Glomerular visceral epithelial cell (primary cell): Measurements from ENCODE around the gene MAPK1.
"Not testable (repeated sequence)": the region's sequence is repeated elsewhere in the genome, so short reads cannot be mapped to it uniquely, and the experiment has no call there.

Source experiments
- DNase-seq: peaks from one replicate; pipeline ENCODE4 v3.0.0-alpha.2; 2016; ENCODE audit errors: extremely low spot score

Gene MAPK1

GRCh38 chr22:21882754-21883333 lies 15.4 kb upstream of the MAPK1 start:
- DNase-seq = not testable (repeated sequence)

GRCh38 chr22:21881841-21882753 lies 14.7 kb upstream of the MAPK1 start:
- DNase-seq = no peak

DNA sequence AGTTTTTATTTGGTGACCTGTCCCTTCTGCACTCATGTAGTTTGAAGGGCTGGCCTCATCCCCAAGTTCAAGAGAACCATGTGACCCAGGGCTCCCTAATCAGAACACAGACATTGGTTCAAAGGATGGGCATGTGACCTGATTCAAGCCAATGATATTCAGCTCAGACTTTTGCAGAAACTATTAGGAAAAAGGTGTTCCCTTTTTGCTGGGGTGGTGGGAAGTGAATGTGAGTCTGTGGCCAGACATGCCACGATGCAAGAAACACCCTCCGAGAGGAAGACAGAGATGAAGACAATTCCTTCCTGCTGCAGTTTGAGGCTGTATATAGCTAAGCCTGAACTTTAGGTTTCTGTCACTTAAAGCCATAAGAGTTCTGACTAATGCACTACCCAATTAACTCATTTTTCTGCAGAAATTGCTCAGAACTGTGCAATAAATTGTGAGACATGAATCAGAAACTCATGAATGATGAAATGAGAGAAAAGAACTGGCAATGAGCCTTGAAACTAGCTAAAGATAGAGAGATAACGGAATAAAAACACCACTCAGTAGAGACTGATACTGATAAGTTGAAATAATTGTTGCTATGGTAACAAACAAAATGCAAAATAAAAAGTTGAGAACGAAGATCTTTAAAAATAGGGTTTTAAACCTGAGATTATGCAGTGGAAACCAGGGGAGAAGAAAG lies 9.2 kb upstream of the MAPK1 start:
- DNase-seq = no peak

DNA sequence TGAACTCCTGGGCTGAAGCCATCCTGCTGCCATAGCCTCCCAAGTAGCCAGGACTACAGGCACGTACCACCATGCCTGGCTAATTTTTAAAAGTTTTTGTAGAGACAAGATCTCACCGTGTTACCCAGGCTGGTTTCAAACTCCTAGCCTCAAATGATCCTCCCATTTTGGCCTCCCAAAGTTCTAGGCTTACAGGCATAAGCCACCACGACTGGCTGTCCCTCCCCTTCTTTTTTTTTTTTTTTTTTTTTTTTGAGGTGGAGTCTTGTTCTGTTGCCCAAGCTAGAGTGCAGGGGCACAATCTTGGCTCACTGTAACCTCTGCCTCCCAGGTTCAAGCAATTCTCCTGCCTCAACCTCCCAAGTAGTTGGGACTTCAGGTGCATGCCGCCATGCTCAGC lies 7.5 kb upstream of the MAPK1 start:
- not testable (repeated sequence) for DNase-seq

DNA sequence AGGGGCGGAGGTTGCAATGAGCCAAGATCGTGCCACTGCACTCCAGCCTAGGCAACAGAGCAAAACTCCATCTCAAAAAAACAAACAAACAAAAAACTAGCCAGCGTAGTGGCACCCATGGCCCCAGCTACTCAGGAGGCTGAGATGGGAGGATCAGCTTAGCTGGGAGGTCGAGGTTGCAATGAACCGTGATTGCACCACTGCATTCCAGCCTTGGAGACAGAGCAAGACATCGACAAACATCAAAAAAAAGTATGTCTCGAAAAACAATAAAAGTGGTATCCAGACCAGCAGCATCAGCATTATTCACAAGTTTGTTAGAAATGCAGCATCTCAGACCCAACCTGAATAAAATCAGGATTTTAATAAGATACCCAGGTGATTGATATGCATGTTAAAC lies 6.2 kb upstream of the MAPK1 start:
- no peak for DNase-seq

DNA sequence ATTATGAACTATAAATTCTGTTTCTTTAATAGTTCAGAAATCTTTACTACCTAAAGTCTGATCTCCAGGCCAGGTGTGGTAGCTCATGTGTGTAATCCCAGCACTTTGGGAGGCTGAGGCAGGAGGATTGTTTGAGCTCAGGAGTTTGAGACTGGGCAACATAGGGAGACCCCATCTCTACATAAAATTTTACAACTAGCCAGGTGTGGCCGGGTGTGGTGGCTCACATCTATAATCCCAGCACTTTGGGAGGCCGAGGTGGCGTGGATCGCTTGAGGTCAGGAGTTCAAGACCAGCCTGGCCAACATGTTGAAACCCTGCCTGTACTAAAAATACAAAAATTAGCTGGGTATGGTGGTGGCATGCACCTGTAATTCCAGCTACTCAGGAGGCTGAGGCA lies 5.3 kb upstream of the MAPK1 start:
- DNase-seq = not testable (repeated sequence)

DNA sequence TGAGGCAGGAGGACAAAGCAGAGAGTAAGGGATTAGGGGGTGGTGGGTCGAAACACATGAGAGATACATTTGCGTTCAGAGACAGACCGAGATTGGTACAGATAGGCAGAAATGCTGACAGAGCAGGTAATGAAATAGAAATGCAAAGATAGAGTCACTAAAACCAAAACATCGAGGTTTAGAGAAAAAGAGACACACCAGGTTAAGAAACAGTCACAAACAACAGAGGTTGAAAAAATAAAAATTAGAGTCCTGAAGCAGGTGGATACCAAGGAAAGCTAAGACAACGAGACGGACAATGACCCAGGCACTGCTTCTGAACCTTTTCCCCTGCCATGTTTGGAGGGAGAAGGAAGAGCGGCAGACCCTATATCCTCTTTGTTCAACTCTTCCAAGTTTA lies 1.2 kb upstream of the MAPK1 start:
- no peak for DNase-seq

- no peak for DNase-seq
Measured at GRCh38 chr22:21866833-21867527, 465 bp downstream of the MAPK1 start.

DNA sequence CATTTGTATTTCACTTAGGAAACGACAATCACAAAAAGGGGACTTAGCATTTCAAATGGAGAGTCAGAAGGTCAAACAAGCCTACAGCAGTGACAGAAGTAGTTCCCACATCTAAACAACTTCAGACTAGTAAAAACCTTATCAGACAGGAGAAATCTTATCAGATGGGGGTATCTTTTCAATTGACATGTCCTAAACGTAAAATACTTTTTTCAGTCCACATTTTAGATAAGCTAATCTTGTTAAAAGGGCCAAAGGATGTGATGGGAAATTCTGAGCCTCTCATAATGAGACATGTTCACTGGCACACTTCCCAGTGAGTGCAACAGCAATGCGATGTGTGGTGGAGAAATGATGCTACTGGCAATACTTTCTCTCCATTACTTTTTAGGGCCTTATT lies 2.4 kb downstream of the MAPK1 start:
- DNase-seq = peak; percentile 47

GRCh38 chr22:21862386-21863245 lies 4.8 kb downstream of the MAPK1 start:
- DNase-seq = no peak

- DNase-seq = no peak
Measured at GRCh38 chr22:21861851-21862250, 5.6 kb downstream of the MAPK1 start.

DNA sequence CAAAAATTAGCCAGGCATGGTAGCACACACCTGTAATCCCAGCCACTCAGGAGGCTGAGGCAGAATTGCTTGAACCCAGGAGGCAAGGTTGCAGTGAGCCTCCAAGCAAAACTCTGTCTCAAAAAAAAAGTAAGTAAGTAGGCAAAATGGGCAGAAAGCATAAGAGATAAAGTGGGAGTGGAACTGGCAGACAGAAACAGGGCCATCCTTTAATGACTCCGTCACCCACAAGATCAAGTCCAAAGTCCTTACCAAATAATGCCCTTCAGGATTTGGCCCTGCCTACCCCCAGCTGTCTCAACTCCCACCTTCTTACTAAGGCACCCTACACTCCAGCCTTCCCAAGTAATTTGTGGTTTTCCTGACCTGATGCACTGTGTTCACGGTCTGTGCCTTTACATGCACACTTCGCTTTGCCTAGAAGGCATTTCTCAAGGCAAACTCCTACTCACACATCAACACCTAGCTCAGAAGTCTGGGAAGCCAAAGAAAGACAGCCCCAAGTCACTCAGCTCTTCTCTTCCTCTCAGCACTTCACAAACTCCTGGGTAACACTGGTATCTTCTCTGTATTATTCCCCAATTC lies 6.1 kb downstream of the MAPK1 start:
- peak; percentile 74 for DNase-seq

- DNase-seq = no peak
Measured at GRCh38 chr22:21860491-21861039, 6.9 kb downstream of the MAPK1 start.

- no peak for DNase-seq
Measured at GRCh38 chr22:21858025-21858764, 9.2 kb downstream of the MAPK1 start.

GRCh38 chr22:21857481-21857914 lies 9.9 kb downstream of the MAPK1 start:
- no peak for DNase-seq

- DNase-seq = no peak
Measured at GRCh38 chr22:21856868-21857267, 10.6 kb downstream of the MAPK1 start.

DNA sequence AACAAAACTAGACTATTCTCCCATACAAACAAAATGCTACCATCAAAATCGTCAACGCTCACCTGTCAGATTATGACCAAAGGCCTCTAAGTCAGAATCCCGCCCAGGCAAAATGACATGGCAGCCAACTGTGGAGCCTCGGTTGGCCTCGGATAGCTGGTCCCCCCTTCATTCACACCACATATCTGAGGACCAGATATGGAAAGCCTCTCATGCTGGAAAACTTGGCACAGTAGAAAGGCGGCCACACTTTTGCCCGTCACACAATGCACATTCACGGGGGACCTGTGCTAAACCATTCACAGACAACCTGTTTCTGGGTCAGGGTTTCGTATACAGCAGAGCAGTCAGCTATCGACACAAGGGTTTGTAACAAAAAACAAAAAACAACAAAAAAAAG lies 11.2 kb downstream of the MAPK1 start:
- DNase-seq = no peak

DNA sequence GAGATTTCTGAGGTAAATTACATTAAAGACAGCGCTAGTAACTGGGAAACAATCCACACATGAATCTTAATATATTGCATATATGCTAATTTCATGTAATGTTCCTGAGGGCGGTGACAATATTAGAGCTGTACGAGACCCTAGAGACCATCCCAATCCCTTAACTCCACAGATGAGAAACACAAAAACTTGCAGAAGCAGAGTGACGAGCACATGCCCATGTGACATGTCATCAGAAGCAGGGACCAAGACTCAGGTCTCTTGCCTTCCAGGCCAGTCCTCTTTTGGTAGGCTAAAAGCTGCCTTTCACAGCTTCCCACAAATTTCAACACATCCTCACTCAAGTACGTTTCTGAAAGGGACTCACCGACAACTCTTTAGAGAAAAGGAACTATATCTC lies 11.8 kb downstream of the MAPK1 start:
- DNase-seq = no peak

DNA sequence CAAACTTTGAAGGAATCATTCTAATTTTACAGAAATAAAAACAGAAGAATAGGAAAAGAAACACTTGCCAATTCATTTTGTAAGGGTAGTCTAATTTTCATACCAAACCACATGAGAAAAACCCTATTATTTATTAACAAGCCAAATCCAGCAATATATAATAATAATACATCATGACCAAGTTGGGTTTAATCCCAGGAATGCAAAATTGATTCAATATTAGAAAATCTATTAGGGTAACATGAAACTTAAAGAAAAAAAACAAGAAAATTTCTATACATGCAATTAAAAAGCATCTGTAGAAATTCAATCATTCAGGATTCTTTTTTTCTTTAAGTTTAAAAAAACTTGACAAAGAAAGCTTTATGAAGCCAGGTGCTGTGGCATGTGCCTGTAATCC lies 16.8 kb downstream of the MAPK1 start:
- no peak for DNase-seq

GRCh38 chr22:21849489-21849888 lies 18.0 kb downstream of the MAPK1 start:
- DNase-seq = no peak
